Lower lobe of right lung (tissue), 2 donors: ENCODE results near the gene RNFT2. TPM values are rescaled to one million over a fixed set of nuclear protein-coding genes. Genes with fewer than 3 reads are reported as not detected.

Experiments used
- ATAC-seq, 2 donors: fragments of 200-7000 bp; cut with Tn5 transposase; one replicate each; pipeline ENCODE4 v1.9.1; 2020 to 2022; ENCODE audit warnings: mild to moderate bottlenecking in 2 of 2, moderate library complexity in 2 of 2
- DNase-seq: peaks from one replicate; pipeline ENCODE4 v3.0.0-alpha.2; 2020
- H3K27ac ChIP-seq: fragments of 200-600 bp; one replicate; pipeline ENCODE4 v1.8.0; 2022
- H3K27me3 ChIP-seq: fragments of 200-600 bp; one replicate; pipeline ENCODE4 v1.8.0; 2022; ENCODE audit warnings: low read depth
- H3K36me3 ChIP-seq: fragments of 200-600 bp; one replicate; pipeline ENCODE4 v1.8.0; 2022; ENCODE audit warnings: mild to moderate bottlenecking
- H3K4me1 ChIP-seq: fragments of 200-600 bp; one replicate; pipeline ENCODE4 v1.8.0; 2022
- H3K4me3 ChIP-seq: fragments of 200-600 bp; one replicate; pipeline ENCODE4 v1.8.0; 2022; ENCODE audit warnings: mild to moderate bottlenecking
- H3K9me3 ChIP-seq: fragments of 200-600 bp; one replicate; pipeline ENCODE4 v1.8.0; 2022
- CTCF ChIP-seq: fragments of 200-600 bp; IDR thresholded peaks from one replicate; pipeline ENCODE4 v1.8.0; 2022; ENCODE audit warnings: antibody characterized with exemption, mild to moderate bottlenecking
- intact Hi-C: fragments of 100-400 bp; cut with DNase I; formaldehyde crosslinking; loops from one replicate; pipeline ENCODE4 v1.11.0; 2022
- total RNA-seq: library from RNA; stranded (reverse); fragmentation: NEBNext Ultra II Directional; extraction: Animal tissue kit (Norgen Biotek cat#: 25700); gene quantifications from one replicate; pipeline ENCODE4 v1.2.1, GENCODE V29; 2021
- donor health status: DM: no; HTN: yes; CAD: no; lungs with severe emphysema.

RNFT2 gene
- total RNA-seq, 1 donor from 2014 or later: 3.3 TPM

GRCh38 chr12:116712458-116713303 is 25.4 kb upstream of the RNFT2 start:
- Histone ChIP-seq H3K4me3 (no peak overlapping the region), H3K27ac (no peak overlapping the region), H3K36me3 (peaks cover 26% of the 10 kb centered on the region), H3K27me3 (no peaks in the 10 kb centered on the region), H3K9me3 (no peaks in the 10 kb centered on the region), H3K4me1 (peaks cover 16% of the 10 kb centered on the region)
- no peak for TF ChIP-seq CTCF
- intact Hi-C loops: no loop called here
- no peak for ATAC-seq
- no peak for DNase-seq

- intact Hi-C loops: no loop called here
- DNase-seq (no peak), ATAC-seq (no peak)
- H3K27me3 ChIP-seq: no peaks in the 10 kb centered on the region
- no peak overlapping the region for H3K27ac ChIP-seq
- H3K36me3 ChIP-seq: peaks cover 34% of the 10 kb centered on the region
- H3K9me3 ChIP-seq: no peaks in the 10 kb centered on the region
- no peak for TF ChIP-seq CTCF
- H3K4me3 ChIP-seq: no peak overlapping the region
- H3K4me1 ChIP-seq: peaks cover 23% of the 10 kb centered on the region
These were observed 24.6 kb upstream of the RNFT2 start for GRCh38 chr12:116713527-116713926.

- intact Hi-C loops: no loop called here
- peaks cover 40% of the 10 kb centered on the region for H3K36me3 ChIP-seq
- no peak for ATAC-seq
- no peak overlapping the region for H3K4me3 ChIP-seq
- no peak overlapping the region for H3K27ac ChIP-seq
- H3K4me1 ChIP-seq: peaks cover 21% of the 10 kb centered on the region
- TF ChIP-seq CTCF: no peak
- no peak for DNase-seq
- H3K27me3 ChIP-seq: no peaks in the 10 kb centered on the region
- no peaks in the 10 kb centered on the region for H3K9me3 ChIP-seq
These were observed 23.9 kb upstream of the RNFT2 start for GRCh38 chr12:116714175-116714574.

- Histone ChIP-seq H3K27ac (peak overlapping the region; percentile 21), H3K36me3 (peaks cover 74% of the 10 kb centered on the region), H3K9me3 (no peaks in the 10 kb centered on the region), H3K4me3 (no peak overlapping the region), H3K4me1 (peaks cover 23% of the 10 kb centered on the region), H3K27me3 (no peaks in the 10 kb centered on the region)
- peak; percentile 55 for DNase-seq
- intact Hi-C loops: no loop called here
- peak; percentile 24 to 58 for ATAC-seq
- TF ChIP-seq CTCF: no peak
These were observed 20.4 kb upstream of the RNFT2 start for GRCh38 chr12:116717466-116718437.

GRCh38 chr12:116718655-116719454 is 19.3 kb upstream of the RNFT2 start:
- ATAC-seq (peak; percentile 20 to 72), DNase-seq (no peak)
- Histone ChIP-seq H3K9me3 (no peaks in the 10 kb centered on the region), H3K27me3 (no peaks in the 10 kb centered on the region), H3K4me3 (no peak overlapping the region), H3K27ac (peak overlapping the region; percentile 28), H3K4me1 (peaks cover 23% of the 10 kb centered on the region), H3K36me3 (peaks cover 76% of the 10 kb centered on the region)
- intact Hi-C loops: no loop called here
- no peak for TF ChIP-seq CTCF
